Measurements from ENCODE around the gene PIGQ. TPM values are rescaled to one million over a fixed set of nuclear protein-coding genes. Genes with fewer than 3 reads are reported as not detected.

The PIGQ gene
- total and polyA plus RNA-seq, 2 of the 4 experiments (the other 2 are of a cell fraction), result 5.9 to 36.8 TPM

GRCh38 chr16:628321-629061, 58.7 kb downstream of the PIGQ start (continued):
- no peak for TF ChIP-seq CHD1 (IDR thresholded peaks at IDR 0.05; ENCODE audit: low read depth, low read length)

- WGBS, 2 experiments (ENCODE audit: extremely low coverage in 2 of 2, insufficient read length in 1 of 2), result 64% methylated on average over 14 of the region's 29 CpGs; no CpG with 5 or more reads in 1 of the 2 experiments
- in situ Hi-C loops (cut with MboI; ENCODE audit: low sequenced_read_pairs), result no loop called here
- Histone ChIP-seq H2AFZ (replicated peaks; ENCODE audit: low read length, poor library complexity) (no peak overlapping the region), H2BK120ac (ENCODE audit: low read depth, low read length) (no peak overlapping the region), H3K27ac (ENCODE audit: insufficient read depth, low read length) (no peak overlapping the region), H2AK5ac (ENCODE audit: low read depth, low read length) (no peak overlapping the region), H4K8ac (ENCODE audit: low read depth in 2 of 2, low read length in 2 of 2) (no peak overlapping the region), H2BK15ac (ENCODE audit: low read depth, low read length) (no peak overlapping the region), H3K56ac (ENCODE audit: extremely low read depth, insufficient read depth, low read length) (no peak overlapping the region), H3K4me2 (ENCODE audit: low read depth, low read length) (no peak overlapping the region), H3K18ac (ENCODE audit: low read depth, low read length) (no peak overlapping the region), H3K23ac (ENCODE audit: low read depth, low read length) (no peak overlapping the region), H2BK20ac (ENCODE audit: low read depth, low read length) (no peak overlapping the region), H2AK9ac (replicated peaks; ENCODE audit: low read depth, low read length, poor library complexity) (peak overlapping the region; percentile 71), H3K4ac (ENCODE audit: low read depth, low read length) (no peak overlapping the region; the same call in 1 of the 2 replicates), H3K9me3 (ENCODE audit: control insufficient read depth, insufficient read depth, low read length) (no peaks in the 10 kb centered on the region), H3K4me3 (ENCODE audit: insufficient read depth, low read depth, low read length) (no peak overlapping the region), H3K9me1 (ENCODE audit: insufficient read depth, low read length) (no peaks in the 10 kb centered on the region; the same call in 1 of the 2 replicates), H4K91ac (ENCODE audit: insufficient read depth, low read depth, low read length) (no peak overlapping the region; the same call in 1 of the 2 replicates), H3K4me1 (ENCODE audit: control insufficient read depth, insufficient read depth, low read length) (peaks cover 25% of the 10 kb centered on the region), H4K5ac (ENCODE audit: low read depth, low read length) (no peak overlapping the region), H3K9ac (ENCODE audit: low read depth, low read length) (no peak overlapping the region), H3K14ac (replicated peaks; ENCODE audit: low read depth, low read length) (no peak overlapping the region), H2BK5ac (ENCODE audit: low read depth, low read length, poor library complexity, severe bottlenecking) (no peak overlapping the region), H3K27me3 (ENCODE audit: control insufficient read depth, insufficient read depth, low read length) (no peaks in the 10 kb centered on the region), H3K79me1 (ENCODE audit: low read depth in 1 of 2, low read length in 2 of 2) (peaks cover 6 to 29% of the 10 kb centered on the region in 2 experiments; a peak in 2 of 4 replicates), H3K36me3 (ENCODE audit: control insufficient read depth, insufficient read depth, low read length) (peaks cover 18% of the 10 kb centered on the region; the same call in 1 of the 2 replicates), H4K20me1 (ENCODE audit: insufficient read depth, low read length) (0 out of 2 replicates have a peak, but pooled peaks cover 3% of the 10 kb centered on the region)
- CTCF ChIA-PET, result no interaction called here
- BruUV-seq (replicated peaks), result no TSS peak
- ATAC-seq (ENCODE audit: low read depth) (no peak), DNase-seq (no peak)
- dilution Hi-C loops (cut with HindIII; ENCODE audit: low sequenced_read_pairs, unreplicated experiment), result no loop called here
- intact Hi-C loops (cut with micrococcal nuclease), result no loop called here
- POLR2A ChIA-PET (ENCODE audit: unreplicated experiment), result no interaction called here
- TF ChIP-seq MAZ (IDR thresholded peaks at IDR 0.05; ENCODE audit: borderline replicate concordance, low read depth, low read length) (no peak), MAFK (IDR thresholded peaks at IDR 0.05; ENCODE audit: low read depth, low read length) (no peak), FOS (IDR thresholded peaks at IDR 0.05; ENCODE audit: low read depth, low read length) (no peak), CTCF (conservative IDR thresholded peaks at IDR 0.05; ENCODE audit: low read depth, low read length) (no peak), RAD21 (IDR thresholded peaks at IDR 0.05; ENCODE audit: low read length) (no peak), POLR2A (IDR thresholded peaks at IDR 0.05; ENCODE audit: low read depth, low read length) (no peak), SMC3 (IDR thresholded peaks at IDR 0.05; ENCODE audit: low read depth, low read length) (no peak), NFE2L2 (IDR thresholded peaks at IDR 0.05; ENCODE audit: low read depth, low read length) (no peak), RFX5 (IDR thresholded peaks at IDR 0.05; ENCODE audit: low read depth, low read length) (no peak), BHLHE40 (IDR thresholded peaks at IDR 0.05; ENCODE audit: low read depth, low read length) (no peak), USF2 (IDR thresholded peaks at IDR 0.05; ENCODE audit: low read depth, low read length) (no peak)
Measured at GRCh38 chr16:629185-629832, 59.5 kb downstream of the PIGQ start.

Data from IMR-90 (cell line).